ENCODE results near the gene PLCB4. TPM values are rescaled to one million over a fixed set of nuclear protein-coding genes. Genes with fewer than 3 reads are reported as not detected.

PLCB4 gene
- total RNA-seq, 2 experiments from 2014 or later, result 0.06 TPM; not detected in 1

- POLR2A ChIA-PET, result no interaction called here
- H3K36me3 Mint-ChIP-seq (ENCODE audit: low read depth), result no peaks in the 10 kb centered on the region
- no peak for DNase-seq
Observed at GRCh38 chr20:9137001-9137400, 68.1 kb downstream of the PLCB4 start.

GRCh38 chr20:9139106-9139833, 70.4 kb downstream of the PLCB4 start:
- H3K27ac ChIP-seq (ENCODE audit: low read depth in 1 of 2, low read length in 2 of 2), result no peak overlapping the region
- ATAC-seq (ENCODE audit: poor library complexity) (no peak), DNase-seq (no peak)
- POLR2A ChIA-PET, result no interaction called here
- Mint-ChIP-seq H3K36me3 (ENCODE audit: low read depth) (no peaks in the 10 kb centered on the region), H3K27me3 (no peaks in the 10 kb centered on the region), H3K27ac (no peak overlapping the region), H3K4me1 (ENCODE audit: low read depth) (no peaks in the 10 kb centered on the region), H3K9me3 (peaks cover 14% of the 10 kb centered on the region), H3K4me3 (no peak overlapping the region)
- no peaks in the 10 kb centered on the region for H3K27me3 ChIP-seq (ENCODE audit: control insufficient read depth in 1 of 2, insufficient read depth in 2 of 2, low read length in 2 of 2)
- no peaks in the 10 kb centered on the region for H3K9me3 ChIP-seq (ENCODE audit: control insufficient read depth in 1 of 2, insufficient read depth in 1 of 2, low read length in 2 of 2)
- intact Hi-C loops (cut with DNase I, micrococcal nuclease), result no loop called here
- no peaks in the 10 kb centered on the region for H3K4me1 ChIP-seq (ENCODE audit: insufficient read depth, low read length)
- TF ChIP-seq CTCF (IDR thresholded peaks at IDR 0.05), result no peak
- H3K36me3 ChIP-seq (ENCODE audit: insufficient read depth, low read length), result no peaks in the 10 kb centered on the region
- H3K4me3 ChIP-seq (ENCODE audit: low read length), result no peak overlapping the region
- CTCF ChIA-PET, result no interaction called here

More at GRCh38 chr20:9137001-9137400, 68.1 kb downstream of the PLCB4 start:
- Histone ChIP-seq H3K36me3 (ENCODE audit: insufficient read depth, low read length) (no peaks in the 10 kb centered on the region), H3K9me3 (ENCODE audit: control insufficient read depth in 1 of 2, insufficient read depth in 1 of 2, low read length in 2 of 2) (peaks cover 0 to 6% of the 10 kb centered on the region in 2 experiments), H3K4me3 (ENCODE audit: low read length) (no peak overlapping the region), H3K27me3 (ENCODE audit: control insufficient read depth in 1 of 2, insufficient read depth in 2 of 2, low read length in 2 of 2) (no peaks in the 10 kb centered on the region), H3K27ac (ENCODE audit: low read depth in 1 of 2, low read length in 2 of 2) (no peak overlapping the region), H3K4me1 (ENCODE audit: insufficient read depth, low read length) (no peaks in the 10 kb centered on the region)
- no peak for ATAC-seq (ENCODE audit: poor library complexity)
- intact Hi-C loops (cut with DNase I, micrococcal nuclease), result no loop called here
- Mint-ChIP-seq H3K4me1 (ENCODE audit: low read depth) (no peaks in the 10 kb centered on the region), H3K4me3 (no peak overlapping the region), H3K9me3 (peaks cover 10% of the 10 kb centered on the region), H3K27me3 (no peaks in the 10 kb centered on the region), H3K27ac (no peak overlapping the region)
- no peak for TF ChIP-seq CTCF (IDR thresholded peaks at IDR 0.05)
- CTCF ChIA-PET, result no interaction called here

- H3K4me3 Mint-ChIP-seq, result no peak overlapping the region
- ATAC-seq (ENCODE audit: poor library complexity) (no peak), DNase-seq (no peak)
- H3K4me1 Mint-ChIP-seq (ENCODE audit: low read depth), result no peaks in the 10 kb centered on the region
- H3K27ac Mint-ChIP-seq, result no peak overlapping the region
- no peak overlapping the region for H3K27ac ChIP-seq (ENCODE audit: low read depth in 1 of 2, low read length in 2 of 2)
- no peaks in the 10 kb centered on the region for H3K27me3 ChIP-seq (ENCODE audit: control insufficient read depth in 1 of 2, insufficient read depth in 2 of 2, low read length in 2 of 2)
- H3K36me3 ChIP-seq (ENCODE audit: insufficient read depth, low read length), result no peaks in the 10 kb centered on the region
- H3K9me3 Mint-ChIP-seq, result peaks cover 11% of the 10 kb centered on the region
- no peak for TF ChIP-seq CTCF (IDR thresholded peaks at IDR 0.05)
- no peaks in the 10 kb centered on the region for H3K4me1 ChIP-seq (ENCODE audit: insufficient read depth, low read length)
- CTCF ChIA-PET, result no interaction called here
- H3K27me3 Mint-ChIP-seq, result no peaks in the 10 kb centered on the region
- POLR2A ChIA-PET, result no interaction called here
- intact Hi-C loops (cut with DNase I, micrococcal nuclease), result no loop called here
- no peak overlapping the region for H3K4me3 ChIP-seq (ENCODE audit: low read length)
- no peaks in the 10 kb centered on the region for H3K36me3 Mint-ChIP-seq (ENCODE audit: low read depth)
- H3K9me3 ChIP-seq (ENCODE audit: control insufficient read depth in 1 of 2, insufficient read depth in 1 of 2, low read length in 2 of 2), result no peaks in the 10 kb centered on the region
Observed at GRCh38 chr20:9140162-9140760, 71.4 kb downstream of the PLCB4 start.

Measured in CD4-positive, alpha-beta T cell (primary cell).